PC-3 (cell line): Measurements from ENCODE around the gene ARHGEF7.

Source experiments
- EZH2 ChIP-seq: fragments of 300-600 bp; sonication (generic); IDR thresholded peaks from one replicate; pipeline ENCODE4 v1.6.1; 2017; ENCODE audit warnings: antibody characterized with exemption, mild to moderate bottlenecking, low read length; ENCODE audit not compliant: unreplicated experiment
- EZH2phosphoT487 ChIP-seq: fragments of 300-600 bp; sonication (generic); IDR thresholded peaks from 2 replicates; pipeline ENCODE4 v1.6.1; 2018; ENCODE audit warnings: mild to moderate bottlenecking, antibody characterized with exemption, low read length, borderline replicate concordance
- TF ChIP-seq, protein P1 (sequence below): fragments of 300-600 bp; sonication (generic); conservative IDR thresholded peaks from 2 replicates; pipeline ENCODE4 v1.5.1; 2017; ENCODE audit warnings: antibody characterized with exemption, low read depth, mild to moderate bottlenecking, low read length

GRCh38 chr13:111267784-111268183 lies 152.7 kb downstream of the ARHGEF7 start:
- TF ChIP-seq, protein P1, sequence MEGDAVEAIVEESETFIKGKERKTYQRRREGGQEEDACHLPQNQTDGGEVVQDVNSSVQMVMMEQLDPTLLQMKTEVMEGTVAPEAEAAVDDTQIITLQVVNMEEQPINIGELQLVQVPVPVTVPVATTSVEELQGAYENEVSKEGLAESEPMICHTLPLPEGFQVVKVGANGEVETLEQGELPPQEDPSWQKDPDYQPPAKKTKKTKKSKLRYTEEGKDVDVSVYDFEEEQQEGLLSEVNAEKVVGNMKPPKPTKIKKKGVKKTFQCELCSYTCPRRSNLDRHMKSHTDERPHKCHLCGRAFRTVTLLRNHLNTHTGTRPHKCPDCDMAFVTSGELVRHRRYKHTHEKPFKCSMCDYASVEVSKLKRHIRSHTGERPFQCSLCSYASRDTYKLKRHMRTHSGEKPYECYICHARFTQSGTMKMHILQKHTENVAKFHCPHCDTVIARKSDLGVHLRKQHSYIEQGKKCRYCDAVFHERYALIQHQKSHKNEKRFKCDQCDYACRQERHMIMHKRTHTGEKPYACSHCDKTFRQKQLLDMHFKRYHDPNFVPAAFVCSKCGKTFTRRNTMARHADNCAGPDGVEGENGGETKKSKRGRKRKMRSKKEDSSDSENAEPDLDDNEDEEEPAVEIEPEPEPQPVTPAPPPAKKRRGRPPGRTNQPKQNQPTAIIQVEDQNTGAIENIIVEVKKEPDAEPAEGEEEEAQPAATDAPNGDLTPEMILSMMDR, result no peak
- TF ChIP-seq EZH2, result no peak
- no peak for TF ChIP-seq EZH2phosphoT487
